CD4-positive, alpha-beta T cell treated with Interleukin-4 for 4 hours (primary cell): ENCODE data around the gene ZCCHC24.

ENCODE experiments used
- DNase-seq: peaks from one replicate; pipeline ENCODE4 v3.0.0-alpha.2; 2020

Gene ZCCHC24

DNA sequence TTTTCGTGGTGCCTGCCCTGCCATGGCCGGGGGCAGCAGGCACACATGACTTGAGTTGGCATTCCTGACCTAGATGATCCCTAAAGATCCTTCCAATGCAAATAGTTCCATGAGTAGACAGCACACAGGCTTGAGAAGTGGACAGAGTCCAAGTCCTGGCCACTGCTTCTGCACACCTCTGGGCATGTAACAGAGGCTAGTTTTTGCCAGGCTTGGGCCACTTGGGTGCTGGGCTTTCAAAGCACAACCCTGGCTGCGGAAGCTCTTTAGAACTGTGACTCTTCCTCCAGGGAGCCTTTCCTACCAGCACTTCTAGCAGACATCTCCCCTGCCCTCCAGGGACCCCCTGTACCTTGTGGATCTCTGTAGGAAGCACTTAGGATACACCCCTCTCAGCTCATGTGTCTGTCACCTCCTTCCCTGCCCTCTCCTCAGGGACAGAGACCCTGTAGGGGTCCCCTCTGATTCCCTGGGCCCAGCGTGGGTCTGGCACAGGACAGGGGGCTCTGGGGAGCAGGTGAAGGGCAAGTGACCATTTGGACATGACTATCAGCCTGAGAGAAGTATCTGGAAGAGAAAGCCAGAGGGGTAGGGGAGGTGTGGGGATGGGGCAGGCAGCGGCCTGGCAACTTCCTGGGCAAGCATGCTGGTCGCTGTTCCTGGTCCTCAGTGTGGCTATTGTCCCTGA is 36.2 kb downstream of the ZCCHC24 start:
- DNase-seq, result no peak

DNA sequence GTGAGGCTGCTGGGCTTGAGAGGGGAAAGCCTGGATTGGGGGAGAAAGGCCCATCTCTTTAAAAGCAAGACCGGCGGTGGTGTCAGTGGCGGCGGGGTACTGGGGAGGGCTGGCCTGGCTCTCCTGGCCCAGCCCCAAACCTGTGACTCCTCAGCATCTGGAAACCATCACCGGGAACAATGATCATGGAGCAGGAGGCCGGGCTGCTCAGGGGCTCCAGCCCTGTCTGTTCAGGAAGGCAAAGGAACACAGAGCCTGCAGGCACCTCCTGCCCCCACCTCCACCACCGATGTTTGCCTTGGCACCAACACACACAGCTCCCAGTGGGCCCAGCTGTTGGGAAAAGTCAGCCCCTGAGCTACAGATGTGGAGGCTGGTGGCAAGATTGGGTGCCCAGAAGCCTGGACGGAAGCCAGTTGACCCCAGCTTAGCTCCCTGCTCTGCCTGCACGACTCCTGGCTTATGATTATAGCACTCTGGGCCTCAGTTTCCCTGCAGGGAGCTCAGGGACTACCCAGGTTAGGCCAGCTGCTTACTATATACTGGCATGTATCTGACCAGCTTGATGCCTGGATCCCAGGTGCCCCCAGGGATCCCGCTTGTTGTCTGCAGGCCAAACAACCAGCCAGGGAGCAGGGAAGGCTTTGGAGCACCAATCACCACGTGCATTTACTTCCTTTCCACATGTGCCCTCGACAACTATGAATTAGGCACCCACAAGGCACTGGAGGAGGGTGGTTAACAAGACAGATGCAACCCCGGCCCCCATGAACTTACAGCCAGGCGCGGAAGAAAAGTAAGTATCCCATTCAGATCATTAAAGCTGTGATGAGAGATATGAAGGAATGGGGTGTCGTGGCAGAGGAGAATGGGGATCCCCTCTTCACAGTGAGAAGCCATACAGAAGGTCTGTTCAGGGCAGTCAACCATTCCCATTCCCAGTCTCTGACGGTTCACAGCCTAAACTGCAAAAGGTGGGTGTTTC is 37.3 kb downstream of the ZCCHC24 start:
- DNase-seq, result no peak

DNA sequence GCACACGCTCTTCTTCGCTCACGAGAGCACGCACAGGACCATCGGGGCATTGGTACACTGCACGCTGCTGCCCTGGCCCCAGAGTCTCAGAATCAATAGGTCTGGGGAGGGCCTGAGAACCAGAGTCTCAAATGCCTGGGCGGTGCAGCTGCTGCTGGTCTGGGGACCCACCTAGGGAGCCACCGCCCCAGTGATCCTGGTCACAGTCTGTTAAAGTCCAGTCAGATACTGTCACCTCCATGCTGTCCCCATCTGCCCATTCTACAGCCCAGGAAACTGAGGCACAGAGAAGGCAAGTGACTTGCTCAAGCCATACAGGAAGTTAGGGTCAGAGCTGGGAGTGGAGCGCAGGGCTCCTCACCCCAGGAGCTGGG is 38.0 kb downstream of the ZCCHC24 start:
- no peak for DNase-seq

GRCh38 chr10:79406683-79407422 is 38.6 kb downstream of the ZCCHC24 start:
- no peak for DNase-seq

- no peak for DNase-seq
Observed at GRCh38 chr10:79405995-79406515, 39.4 kb downstream of the ZCCHC24 start.

- no peak for DNase-seq
Observed at GRCh38 chr10:79405221-79405994, 40.0 kb downstream of the ZCCHC24 start.

DNA sequence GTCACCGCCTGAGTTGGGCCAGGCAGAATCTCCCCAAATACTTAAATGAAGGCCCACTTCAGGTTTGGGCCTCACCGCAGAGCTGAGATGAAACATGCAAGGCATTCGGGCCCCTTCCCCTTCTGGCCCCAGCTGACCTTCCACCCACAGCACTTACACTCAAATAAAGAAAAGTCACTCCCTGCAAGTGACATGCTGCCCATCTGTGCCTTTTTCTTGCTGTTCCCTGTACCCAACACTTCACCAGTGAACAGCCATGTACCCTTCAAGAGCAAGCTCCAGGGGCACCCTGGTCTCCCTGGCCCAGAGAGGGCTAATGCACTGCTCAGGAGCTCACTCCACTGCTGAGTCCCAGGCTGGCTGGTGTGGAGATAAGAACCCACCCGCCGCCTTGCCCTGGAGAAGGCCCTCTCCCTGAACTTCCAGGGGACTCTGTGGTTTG is 40.7 kb downstream of the ZCCHC24 start:
- DNase-seq, result no peak

DNA sequence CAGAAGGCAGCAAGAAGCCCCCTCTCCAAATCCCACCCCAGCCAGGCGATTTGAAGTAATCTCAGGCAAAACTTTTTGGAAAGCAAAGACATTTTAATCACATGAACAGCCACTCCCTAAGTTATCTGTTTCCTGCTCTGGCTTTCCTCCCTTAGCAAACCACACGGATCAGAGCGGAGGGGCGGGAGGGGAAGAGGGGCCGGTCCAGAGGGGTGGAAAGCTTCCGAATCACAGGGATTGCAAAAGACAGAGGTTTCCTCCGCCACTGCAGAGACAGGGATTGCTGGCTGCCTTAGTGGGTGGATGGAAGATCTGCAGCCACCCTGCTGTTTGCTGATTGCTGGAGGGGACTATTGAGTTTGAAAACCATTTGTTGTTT is 41.2 kb downstream of the ZCCHC24 start:
- no peak for DNase-seq

DNA sequence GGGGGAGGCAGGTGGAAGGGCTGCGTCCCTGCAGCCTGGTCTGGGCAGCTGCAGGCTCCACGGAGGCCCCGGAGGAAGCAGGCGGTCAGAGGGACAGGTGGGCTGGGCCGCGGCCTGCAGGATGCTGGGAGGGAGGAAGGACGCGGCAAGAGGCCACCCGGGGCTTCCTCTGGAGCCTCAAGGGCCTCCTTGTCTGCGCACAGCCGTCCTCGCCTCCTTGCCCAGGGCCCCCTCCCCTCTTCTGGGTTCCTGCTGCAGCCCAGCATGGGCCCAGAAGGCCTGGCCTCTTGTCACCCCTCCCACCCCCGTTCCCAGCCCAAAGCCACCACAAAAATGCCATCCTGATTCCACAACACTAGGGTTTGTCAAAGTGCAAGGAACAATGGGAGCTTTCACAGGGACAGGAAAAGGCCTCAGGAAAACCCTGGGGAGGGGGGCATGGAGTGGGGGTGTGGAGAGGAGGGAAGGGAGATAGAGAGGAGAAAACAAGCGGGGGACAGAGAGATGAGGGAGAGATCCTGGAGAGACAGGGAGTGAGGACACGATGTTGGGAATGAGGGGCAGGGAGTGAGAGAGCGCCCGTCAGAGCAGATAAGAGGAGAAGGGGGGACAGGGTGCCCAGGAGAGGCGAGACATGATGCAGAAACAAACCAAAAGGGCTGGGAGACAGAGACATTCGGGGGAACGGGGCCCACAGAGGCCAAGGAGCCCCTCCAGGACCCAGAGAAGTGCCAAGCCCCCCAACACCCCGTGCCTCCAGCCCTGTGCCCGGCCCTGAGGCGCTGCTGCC is 41.8 kb downstream of the ZCCHC24 start:
- DNase-seq, result no peak

- DNase-seq, result no peak
Observed at GRCh38 chr10:79402951-79403350, 42.5 kb downstream of the ZCCHC24 start.

- no peak for DNase-seq
Observed at GRCh38 chr10:79402625-79402946, 42.8 kb downstream of the ZCCHC24 start.

- DNase-seq, result no peak
Observed at GRCh38 chr10:79401015-79401921, 44.2 kb downstream of the ZCCHC24 start.

DNA sequence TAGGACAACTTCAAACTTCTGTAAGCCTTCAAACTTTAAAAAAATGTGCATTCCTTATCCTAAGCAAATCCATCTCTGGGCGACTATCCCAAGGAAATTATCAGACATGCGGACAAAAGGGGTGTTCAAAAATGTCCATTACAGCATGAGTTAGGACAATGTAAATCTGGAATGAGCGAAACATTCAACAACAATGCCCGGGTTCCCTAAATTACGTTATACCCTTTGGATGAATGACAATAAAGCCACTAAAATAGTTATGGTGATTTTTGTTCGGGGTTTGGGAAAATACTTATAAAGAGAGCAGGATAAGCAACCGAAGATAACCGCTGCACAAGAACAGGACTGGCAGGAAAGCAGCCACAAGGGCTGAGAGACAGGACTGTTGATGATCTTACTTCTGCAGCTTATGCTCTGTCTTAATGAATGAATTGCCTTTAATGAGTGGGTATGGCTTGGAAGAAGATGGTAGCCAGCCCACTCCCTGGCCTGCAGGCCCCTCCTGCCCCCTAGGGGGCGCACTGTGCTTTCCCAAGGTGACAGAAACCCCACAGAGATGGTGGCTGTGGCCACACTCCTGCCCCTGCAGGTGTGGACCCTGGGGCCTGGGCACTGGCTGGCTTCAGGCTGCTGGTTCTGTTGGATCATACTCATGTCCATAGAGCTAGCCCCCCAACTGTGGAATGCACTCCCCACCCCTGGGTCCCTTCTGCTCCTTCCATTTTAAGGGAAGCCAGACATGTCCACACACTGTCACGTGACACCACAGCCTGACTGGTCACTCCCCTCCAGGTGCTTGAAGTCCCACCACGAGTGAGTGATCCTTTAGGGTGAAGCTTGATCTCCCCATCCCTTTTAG is 45.0 kb downstream of the ZCCHC24 start:
- DNase-seq, result peak; percentile 27

DNA sequence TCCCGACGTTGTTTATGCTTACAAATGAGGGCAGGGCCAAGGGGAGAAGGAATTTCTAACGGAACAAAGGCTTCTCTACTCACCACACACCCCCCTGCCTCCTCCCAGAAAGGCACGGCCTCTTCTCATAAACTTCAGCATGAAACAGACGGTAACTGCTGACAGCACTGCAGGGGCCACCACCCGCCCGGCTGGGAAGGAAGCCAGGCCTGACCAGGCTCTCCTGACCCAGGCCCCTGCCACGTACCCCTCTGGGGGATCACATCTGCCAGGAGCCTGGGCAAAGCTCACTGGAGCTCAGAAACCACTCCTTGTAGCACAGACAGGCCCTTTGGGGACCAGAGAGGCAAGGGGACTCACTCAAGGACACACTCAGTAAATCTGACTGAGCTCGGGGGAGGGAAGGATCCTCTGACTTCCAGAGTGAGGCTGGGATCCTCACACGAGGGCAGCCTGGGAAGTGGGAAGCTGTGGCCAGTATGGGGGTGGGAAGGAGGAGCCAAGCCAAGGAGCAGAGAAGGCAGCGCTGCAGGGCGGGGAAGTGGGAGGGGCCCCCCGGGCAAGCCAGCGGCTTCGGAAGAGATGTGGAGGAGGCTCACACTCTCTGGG is 46.1 kb downstream of the ZCCHC24 start:
- no peak for DNase-seq

DNA sequence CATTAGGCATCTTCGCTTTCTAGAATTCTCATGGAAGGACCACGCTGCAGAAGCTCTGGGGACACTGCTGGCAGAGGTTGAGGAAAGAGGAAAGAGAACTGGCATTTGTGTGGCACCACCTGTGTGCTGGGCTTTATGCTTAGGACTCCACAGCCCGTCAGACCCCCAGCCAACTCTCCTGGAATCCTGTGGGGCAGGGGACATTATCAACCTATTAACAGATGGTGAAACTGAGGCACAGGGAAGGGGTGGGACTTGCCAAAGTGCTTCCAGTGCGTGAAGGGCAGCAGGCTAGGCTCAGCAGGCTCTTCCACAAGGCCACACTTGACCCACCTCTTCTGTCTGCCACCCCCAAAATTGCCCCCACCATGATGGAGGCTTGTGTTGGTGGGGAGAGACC is 46.8 kb downstream of the ZCCHC24 start:
- no peak for DNase-seq

- DNase-seq, result no peak
Observed at GRCh38 chr10:79397575-79398303, 47.7 kb downstream of the ZCCHC24 start.

DNA sequence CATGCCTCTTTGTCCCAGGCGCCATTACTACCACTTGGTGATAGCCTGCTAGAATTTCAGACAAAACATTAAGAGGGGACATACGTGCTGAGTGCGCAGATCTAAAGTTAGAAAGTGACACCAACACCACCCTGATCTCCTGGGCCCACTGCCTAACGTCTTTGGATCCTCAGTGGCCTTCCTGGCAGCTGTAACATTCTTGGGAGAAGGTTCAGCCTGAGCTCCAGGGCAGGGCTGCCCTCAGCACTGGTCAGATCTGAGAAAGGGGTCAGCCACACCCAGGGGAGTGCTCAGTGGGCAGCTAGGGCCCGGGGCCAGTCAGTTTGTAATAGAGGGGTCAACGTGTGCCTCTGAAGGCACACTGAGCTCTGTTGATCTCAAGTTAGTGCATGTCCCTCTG is 48.4 kb downstream of the ZCCHC24 start:
- no peak for DNase-seq

- no peak for DNase-seq
Observed at GRCh38 chr10:79396520-79396919, 48.9 kb downstream of the ZCCHC24 start.
